ENCODE results near the gene DHRS3. TPM values are rescaled to one million over a fixed set of nuclear protein-coding genes. Genes with fewer than 3 reads are reported as not detected.

Gene DHRS3
- total and polyA plus RNA-seq, 10 of the 15 experiments (the other 5 are each of a cell fraction or from before 2014, with no cell fraction given), result 0.23 to 29.7 (median 1.2) TPM

GRCh38 chr1:12584900-12585525 is 33.0 kb downstream of the DHRS3 start:
- H3K9me3 ChIP-seq (replicated peaks; ENCODE audit: control insufficient read depth, insufficient read depth, low read length), result no peaks in the 10 kb centered on the region
- no peak for ATAC-seq
- H3K4me1 ChIP-seq (ENCODE audit: control insufficient read depth, insufficient read depth, low read length), result no peaks in the 10 kb centered on the region
- ChIA-PET CTCF (no interaction called here), POLR2A (no interaction called here), SMC1A (ENCODE audit: uncharacterized antibody, unreplicated experiment) (no interaction called here), RAD21 (ENCODE audit: unreplicated experiment) (no interaction called here)
- no peak overlapping the region for H3K9ac ChIP-seq (ENCODE audit: control insufficient read depth, insufficient read depth, low read length)
- WGBS (ENCODE audit: insufficient coverage, insufficient replicate concordance, low lambda C conversion rate, missing lambda C conversion rate), result 72% methylated on average over 6 of the region's 6 CpGs
- intact Hi-C loops (cut with micrococcal nuclease; ENCODE audit: unreplicated experiment), result no loop called here
- TF ChIP-seq ZNF207 (IDR thresholded peaks at IDR 0.05; ENCODE audit: borderline replicate concordance), result no peak
- TF ChIP-seq CREM (IDR thresholded peaks at IDR 0.05; ENCODE audit: low read depth), result no peak
- no peak for TF ChIP-seq MEF2B (IDR thresholded peaks at IDR 0.05; ENCODE audit: partially characterized antibody, poor library complexity, severe bottlenecking)
- TF ChIP-seq JUNB (IDR thresholded peaks at IDR 0.05), result no peak
- no peak for TF ChIP-seq HDAC6 (IDR thresholded peaks at IDR 0.05; ENCODE audit: unreplicated experiment)
- TF ChIP-seq CEBPZ (IDR thresholded peaks at IDR 0.05; ENCODE audit: low read depth, low read length), result no peak
- TF ChIP-seq IRF3 (IDR thresholded peaks at IDR 0.05), result no peak
- no peak for TF ChIP-seq CBFB (IDR thresholded peaks at IDR 0.05; ENCODE audit: low read depth)
- TF ChIP-seq TCF7 (IDR thresholded peaks at IDR 0.05; ENCODE audit: borderline replicate concordance), result no peak
- no peak for TF ChIP-seq DPF2 (IDR thresholded peaks at IDR 0.05)
- TF ChIP-seq ZBED1 (IDR thresholded peaks at IDR 0.05; ENCODE audit: borderline replicate concordance), result no peak
- no peak overlapping the region for H3K27ac ChIP-seq (ENCODE audit: control insufficient read depth, insufficient read depth)
- in situ Hi-C loops (cut with MboI), result no loop called here
- H3K4me3 ChIP-seq, result no peak overlapping the region
- no peak for DNase-seq (ENCODE audit: low read depth, low spot score)
- H3K4me2 ChIP-seq (ENCODE audit: control insufficient read depth, insufficient read depth), result no peak overlapping the region
- BruUV-seq (replicated peaks), result no TSS peak
- H3K79me2 ChIP-seq (ENCODE audit: control insufficient read depth, insufficient read depth, low read length), result no peaks in the 10 kb centered on the region
- H3K27me3 ChIP-seq (replicated peaks in 1 of 2; ENCODE audit: control insufficient read depth in 2 of 2, insufficient read depth in 2 of 2, low read length in 1 of 2), result no peaks in the 10 kb centered on the region
- no peak for FAIRE-seq
- no peaks in the 10 kb centered on the region for H4K20me1 ChIP-seq (ENCODE audit: control insufficient read depth, insufficient read depth)
- H2AFZ ChIP-seq (ENCODE audit: control insufficient read depth, low read depth, low read length), result no peak overlapping the region
- H3K36me3 ChIP-seq (ENCODE audit: control insufficient read depth in 2 of 2, insufficient read depth in 2 of 2, low read length in 1 of 2), result no peaks in the 10 kb centered on the region
